Measurements from ENCODE around the gene SPOCK1.

- no peak for TF ChIP-seq POLR2A (IDR thresholded peaks at IDR 0.05)
- TF ChIP-seq, protein P1, sequence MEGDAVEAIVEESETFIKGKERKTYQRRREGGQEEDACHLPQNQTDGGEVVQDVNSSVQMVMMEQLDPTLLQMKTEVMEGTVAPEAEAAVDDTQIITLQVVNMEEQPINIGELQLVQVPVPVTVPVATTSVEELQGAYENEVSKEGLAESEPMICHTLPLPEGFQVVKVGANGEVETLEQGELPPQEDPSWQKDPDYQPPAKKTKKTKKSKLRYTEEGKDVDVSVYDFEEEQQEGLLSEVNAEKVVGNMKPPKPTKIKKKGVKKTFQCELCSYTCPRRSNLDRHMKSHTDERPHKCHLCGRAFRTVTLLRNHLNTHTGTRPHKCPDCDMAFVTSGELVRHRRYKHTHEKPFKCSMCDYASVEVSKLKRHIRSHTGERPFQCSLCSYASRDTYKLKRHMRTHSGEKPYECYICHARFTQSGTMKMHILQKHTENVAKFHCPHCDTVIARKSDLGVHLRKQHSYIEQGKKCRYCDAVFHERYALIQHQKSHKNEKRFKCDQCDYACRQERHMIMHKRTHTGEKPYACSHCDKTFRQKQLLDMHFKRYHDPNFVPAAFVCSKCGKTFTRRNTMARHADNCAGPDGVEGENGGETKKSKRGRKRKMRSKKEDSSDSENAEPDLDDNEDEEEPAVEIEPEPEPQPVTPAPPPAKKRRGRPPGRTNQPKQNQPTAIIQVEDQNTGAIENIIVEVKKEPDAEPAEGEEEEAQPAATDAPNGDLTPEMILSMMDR (IDR thresholded peaks at IDR 0.05), result no peak
Measured at GRCh38 chr5:137333475-137333874, 165.7 kb downstream of the SPOCK1 start.
